ENCODE data around the gene NAALADL2.

Gene NAALADL2

GRCh38 chr3:175728566-175728965 lies 869.4 kb downstream of the NAALADL2 start:
- no peak for TF ChIP-seq CTCF (IDR thresholded peaks at IDR 0.05)

GRCh38 chr3:175729466-175729865 lies 870.3 kb downstream of the NAALADL2 start:
- no peak for TF ChIP-seq CTCF (IDR thresholded peaks at IDR 0.05)

- TF ChIP-seq CTCF (IDR thresholded peaks at IDR 0.05): no peak
These were observed 872.4 kb downstream of the NAALADL2 start for GRCh38 chr3:175731543-175731942.

- TF ChIP-seq CTCF (IDR thresholded peaks at IDR 0.05): no peak
These were observed 872.9 kb downstream of the NAALADL2 start for GRCh38 chr3:175732017-175732416.

GRCh38 chr3:175735866-175736265 lies 876.7 kb downstream of the NAALADL2 start:
- TF ChIP-seq CTCF (IDR thresholded peaks at IDR 0.05): no peak

- TF ChIP-seq CTCF (IDR thresholded peaks at IDR 0.05): no peak
These were observed 878.8 kb downstream of the NAALADL2 start for GRCh38 chr3:175737646-175738572.

GRCh38 chr3:175741951-175742350 lies 882.8 kb downstream of the NAALADL2 start:
- no peak for TF ChIP-seq CTCF (IDR thresholded peaks at IDR 0.05)
